PFSK-1 (cell line): ENCODE data around the gene SMAD3.

Experiments
- POLR2AphosphoS5 ChIP-seq: IDR thresholded peaks from 2 replicates; pipeline ENCODE4 v1.6.1; 2012; ENCODE audit warnings: low read depth, mild to moderate bottlenecking, control low read depth, low read length, moderate library complexity
- TAF1 ChIP-seq: IDR thresholded peaks from 2 replicates; pipeline ENCODE4 v1.6.1; 2012; ENCODE audit warnings: low read length, control low read depth, borderline replicate concordance; ENCODE audit not compliant: insufficient read depth
- TF ChIP-seq, protein P1 (sequence below), 2 experiments: IDR thresholded peaks; 2 replicates each; pipeline versions ENCODE4 v1.6.1 to v1.8.0; 2011 to 2012; ENCODE audit warnings: low read depth in 2 of 2, low read length in 2 of 2, control low read depth in 1 of 2, inconsistent platforms in 1 of 2, mild to moderate bottlenecking in 1 of 2, moderate library complexity in 1 of 2; ENCODE audit not compliant: insufficient read depth in 1 of 2

DNA sequence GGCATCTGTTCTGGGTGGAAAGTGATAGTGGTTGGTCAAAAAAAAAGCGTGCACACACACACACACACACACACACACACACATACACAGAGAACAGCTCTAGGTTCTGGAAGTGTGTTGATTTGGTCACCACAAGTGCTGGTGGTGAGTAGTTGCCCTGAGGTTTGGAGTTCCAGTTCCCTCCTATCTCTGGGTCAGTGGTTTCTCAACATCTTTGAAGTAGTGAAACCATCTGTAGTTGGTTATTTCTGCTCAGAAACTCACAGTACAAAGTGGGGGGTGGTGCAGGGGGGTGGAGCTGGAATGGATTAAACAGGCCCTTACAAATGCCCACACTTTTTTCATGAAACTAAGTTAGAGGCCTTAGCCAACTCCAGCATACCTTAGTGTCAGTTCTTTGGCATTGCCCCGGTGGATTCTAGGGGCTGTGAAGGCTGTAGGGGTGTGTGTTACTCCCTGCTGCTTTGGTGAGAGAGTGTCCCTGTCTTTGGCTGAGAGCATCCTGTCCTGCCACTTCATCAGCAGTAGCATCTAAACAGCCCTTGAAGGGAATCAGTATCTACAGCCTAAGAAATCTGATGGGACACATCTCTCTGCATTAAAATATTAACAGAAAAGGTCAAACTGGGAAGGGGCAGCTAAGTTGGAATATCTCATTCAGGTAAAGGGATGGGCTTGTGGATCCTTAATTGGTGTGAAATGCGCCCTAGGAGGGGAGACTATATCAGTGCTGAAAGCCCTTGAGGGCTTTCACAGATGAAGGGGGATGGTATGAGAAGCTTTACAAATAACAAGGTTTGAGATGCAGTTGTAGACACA, 20.6 kb downstream of the SMAD3 start:
- TF ChIP-seq TAF1, result no peak
- TF ChIP-seq POLR2AphosphoS5, result no peak
- TF ChIP-seq, protein P1, sequence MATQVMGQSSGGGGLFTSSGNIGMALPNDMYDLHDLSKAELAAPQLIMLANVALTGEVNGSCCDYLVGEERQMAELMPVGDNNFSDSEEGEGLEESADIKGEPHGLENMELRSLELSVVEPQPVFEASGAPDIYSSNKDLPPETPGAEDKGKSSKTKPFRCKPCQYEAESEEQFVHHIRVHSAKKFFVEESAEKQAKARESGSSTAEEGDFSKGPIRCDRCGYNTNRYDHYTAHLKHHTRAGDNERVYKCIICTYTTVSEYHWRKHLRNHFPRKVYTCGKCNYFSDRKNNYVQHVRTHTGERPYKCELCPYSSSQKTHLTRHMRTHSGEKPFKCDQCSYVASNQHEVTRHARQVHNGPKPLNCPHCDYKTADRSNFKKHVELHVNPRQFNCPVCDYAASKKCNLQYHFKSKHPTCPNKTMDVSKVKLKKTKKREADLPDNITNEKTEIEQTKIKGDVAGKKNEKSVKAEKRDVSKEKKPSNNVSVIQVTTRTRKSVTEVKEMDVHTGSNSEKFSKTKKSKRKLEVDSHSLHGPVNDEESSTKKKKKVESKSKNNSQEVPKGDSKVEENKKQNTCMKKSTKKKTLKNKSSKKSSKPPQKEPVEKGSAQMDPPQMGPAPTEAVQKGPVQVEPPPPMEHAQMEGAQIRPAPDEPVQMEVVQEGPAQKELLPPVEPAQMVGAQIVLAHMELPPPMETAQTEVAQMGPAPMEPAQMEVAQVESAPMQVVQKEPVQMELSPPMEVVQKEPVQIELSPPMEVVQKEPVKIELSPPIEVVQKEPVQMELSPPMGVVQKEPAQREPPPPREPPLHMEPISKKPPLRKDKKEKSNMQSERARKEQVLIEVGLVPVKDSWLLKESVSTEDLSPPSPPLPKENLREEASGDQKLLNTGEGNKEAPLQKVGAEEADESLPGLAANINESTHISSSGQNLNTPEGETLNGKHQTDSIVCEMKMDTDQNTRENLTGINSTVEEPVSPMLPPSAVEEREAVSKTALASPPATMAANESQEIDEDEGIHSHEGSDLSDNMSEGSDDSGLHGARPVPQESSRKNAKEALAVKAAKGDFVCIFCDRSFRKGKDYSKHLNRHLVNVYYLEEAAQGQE (IDR thresholded peaks at IDR 0.05; ENCODE audit: insufficient read depth in 1 of 2, low read depth in 2 of 2, low read length in 2 of 2), result no peak
